OCI-LY7 (cell line): ENCODE measurements around the gene TBCB.

Source experiments
- CTCF ChIP-seq: fragments of 200-600 bp; sonication (generic); conservative IDR thresholded peaks from 2 replicates; pipeline ENCODE4 v1.5.1; 2014; ENCODE audit warnings: mild to moderate bottlenecking, antibody characterized with exemption, low read length, moderate library complexity, mixed read lengths
- EZH2phosphoT487 ChIP-seq: fragments of 200-600 bp; sonication (generic); IDR thresholded peaks from 2 replicates; pipeline ENCODE4 v1.6.1; 2018; ENCODE audit warnings: low read depth, borderline replicate concordance, mild to moderate bottlenecking, mixed run types, antibody characterized with exemption, low read length, moderate library complexity, mixed read lengths

- TF ChIP-seq CTCF (no peak), EZH2phosphoT487 (no peak)
Observed at GRCh38 chr19:36097036-36097435, 18.2 kb upstream of the TBCB start.
